Vagina (tissue), 2 donors: ENCODE measurements around the gene PCNX2. TPM values are rescaled to one million over a fixed set of nuclear protein-coding genes. Genes with fewer than 3 reads are reported as not detected.

ENCODE experiments used
- DNase-seq, 2 donors: peaks; one replicate each; pipeline ENCODE4 v3.0.0-alpha.2; 2017; ENCODE audit errors: extremely low spot score in 2 of 2
- H3K27ac ChIP-seq: fragments of 200-600 bp; sonication (generic); one replicate; pipeline ENCODE4 v1.5.1; 2019
- H3K27me3 ChIP-seq: fragments of 200-600 bp; sonication (generic); one replicate; pipeline ENCODE4 v1.5.1; 2019
- H3K36me3 ChIP-seq, 2 donors: fragments of 200-600 bp; sonication (generic); one replicate each; pipeline ENCODE4 v1.5.1; 2017 to 2019
- H3K4me1 ChIP-seq: fragments of 200-600 bp; sonication (generic); one replicate; pipeline ENCODE4 v1.5.1; 2019
- H3K4me3 ChIP-seq, 2 donors: fragments of 200-600 bp; sonication (generic); 1 replicate in 1 of 2; 2 replicates in 1 of 2; pipeline ENCODE4 v1.5.1; 2016 to 2019
- H3K9me3 ChIP-seq: fragments of 200-600 bp; sonication (generic); one replicate; pipeline ENCODE4 v1.5.1; 2019
- POLR2A ChIP-seq, 2 donors: fragments of 450-650 bp; IDR thresholded peaks; one replicate each; pipeline ENCODE4 v1.6.1; 2017; ENCODE audit warnings: antibody characterized with exemption in 2 of 2, mild to moderate bottlenecking in 2 of 2, moderate library complexity in 2 of 2
- POLR2AphosphoS5 ChIP-seq, 2 donors: sonication (generic); formaldehyde crosslinking; IDR thresholded peaks; one replicate each; pipeline ENCODE4 v1.9.0; 2017; ENCODE audit warnings: antibody characterized with exemption in 2 of 2, mild to moderate bottlenecking in 2 of 2, low read depth in 1 of 2; ENCODE audit not compliant: insufficient read depth in 1 of 2
- intact Hi-C: fragments of 100-400 bp; cut with DNase I; formaldehyde crosslinking; loops from one replicate; pipeline ENCODE4 v1.15.1; 2023
- total RNA-seq: library from RNA; depleted of rRNA; stranded (reverse); fragments of >200 nt; gene quantifications from one replicate; pipeline ENCODE4 v1.2.3, GENCODE V29; 2016
- TF ChIP-seq, protein P1 (sequence below), 3 experiments: fragments of 450-650 bp in 2 of 3; fragments of 200-600 bp in 1 of 3; sonication (generic) in 1 of 3; IDR thresholded peaks; one replicate each; pipeline ENCODE4 v1.5.1; 2017 to 2019; ENCODE audit warnings: antibody characterized with exemption in 3 of 3, mild to moderate bottlenecking in 2 of 3, moderate library complexity in 2 of 3

The PCNX2 gene
- total RNA-seq, 1 donor from 2014 or later: 29.2 TPM

DNA sequence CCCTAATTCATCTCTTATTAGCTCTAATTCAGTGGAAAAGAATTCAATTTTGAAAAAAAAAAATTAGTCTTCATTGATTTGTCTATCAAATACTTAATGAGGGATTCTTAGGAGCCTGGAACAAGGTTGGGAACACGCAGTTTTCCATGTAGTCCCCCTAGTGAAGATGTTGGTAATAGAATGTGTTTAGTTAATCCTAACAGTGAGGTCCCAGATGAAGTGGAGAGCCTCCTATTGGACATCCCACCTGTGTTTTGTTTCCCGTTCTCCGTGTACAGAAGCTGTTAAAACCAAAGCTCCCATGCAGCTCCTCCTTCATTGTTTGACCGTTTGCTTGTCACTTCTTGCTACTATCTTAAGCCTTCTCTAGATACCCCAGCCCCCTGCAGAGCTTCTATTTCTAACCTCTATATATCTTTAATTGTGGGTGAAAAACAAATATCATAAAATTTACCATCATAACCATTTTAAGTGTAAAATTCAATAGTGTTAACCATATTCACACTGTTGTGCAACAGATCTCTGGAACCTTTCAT is 67.5 kb downstream of the PCNX2 start:
- Histone ChIP-seq H3K36me3 (no peaks in the 10 kb centered on the region), H3K4me1 (no peaks in the 10 kb centered on the region), H3K9me3 (no peaks in the 10 kb centered on the region), H3K27me3 (no peaks in the 10 kb centered on the region), H3K27ac (no peak overlapping the region), H3K4me3 (no peak overlapping the region)
- TF ChIP-seq POLR2AphosphoS5 (IDR thresholded peaks at IDR 0.05; ENCODE audit: insufficient read depth in 1 of 2, low read depth in 1 of 2): no peak
- no peak for TF ChIP-seq POLR2A (IDR thresholded peaks at IDR 0.05)
- TF ChIP-seq, protein P1, sequence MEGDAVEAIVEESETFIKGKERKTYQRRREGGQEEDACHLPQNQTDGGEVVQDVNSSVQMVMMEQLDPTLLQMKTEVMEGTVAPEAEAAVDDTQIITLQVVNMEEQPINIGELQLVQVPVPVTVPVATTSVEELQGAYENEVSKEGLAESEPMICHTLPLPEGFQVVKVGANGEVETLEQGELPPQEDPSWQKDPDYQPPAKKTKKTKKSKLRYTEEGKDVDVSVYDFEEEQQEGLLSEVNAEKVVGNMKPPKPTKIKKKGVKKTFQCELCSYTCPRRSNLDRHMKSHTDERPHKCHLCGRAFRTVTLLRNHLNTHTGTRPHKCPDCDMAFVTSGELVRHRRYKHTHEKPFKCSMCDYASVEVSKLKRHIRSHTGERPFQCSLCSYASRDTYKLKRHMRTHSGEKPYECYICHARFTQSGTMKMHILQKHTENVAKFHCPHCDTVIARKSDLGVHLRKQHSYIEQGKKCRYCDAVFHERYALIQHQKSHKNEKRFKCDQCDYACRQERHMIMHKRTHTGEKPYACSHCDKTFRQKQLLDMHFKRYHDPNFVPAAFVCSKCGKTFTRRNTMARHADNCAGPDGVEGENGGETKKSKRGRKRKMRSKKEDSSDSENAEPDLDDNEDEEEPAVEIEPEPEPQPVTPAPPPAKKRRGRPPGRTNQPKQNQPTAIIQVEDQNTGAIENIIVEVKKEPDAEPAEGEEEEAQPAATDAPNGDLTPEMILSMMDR (IDR thresholded peaks at IDR 0.05): no peak
- intact Hi-C loops: no loop called here
- DNase-seq: no peak

DNA sequence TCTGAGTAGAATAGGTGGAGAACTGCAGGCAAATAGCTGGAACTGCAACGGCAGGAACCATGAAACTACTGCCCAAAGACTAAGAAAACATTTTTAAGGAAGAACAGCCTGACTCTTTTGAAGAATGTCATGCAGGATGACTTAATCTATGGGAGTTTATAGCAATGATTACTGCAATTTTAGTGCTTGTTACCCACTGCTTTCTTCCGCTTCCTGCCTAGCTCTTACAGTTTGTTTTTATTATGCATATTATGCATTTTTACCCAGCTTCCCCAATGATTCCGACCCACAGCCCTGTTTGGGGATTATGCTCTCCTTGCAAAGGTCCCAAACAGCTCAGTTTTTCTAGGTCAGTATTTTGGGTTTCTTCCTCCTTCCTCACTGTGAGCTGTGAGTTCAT is 71.2 kb downstream of the PCNX2 start:
- Histone ChIP-seq H3K27ac (no peak overlapping the region), H3K4me1 (no peaks in the 10 kb centered on the region), H3K27me3 (no peaks in the 10 kb centered on the region), H3K9me3 (no peaks in the 10 kb centered on the region), H3K36me3 (peaks cover 0 to 4% of the 10 kb centered on the region in 2 donors), H3K4me3 (no peak overlapping the region)
- no peak for DNase-seq
- TF ChIP-seq, protein P1 (IDR thresholded peaks at IDR 0.05): no peak
- TF ChIP-seq POLR2A (IDR thresholded peaks at IDR 0.05) (no peak), POLR2AphosphoS5 (IDR thresholded peaks at IDR 0.05; ENCODE audit: insufficient read depth in 1 of 2, low read depth in 1 of 2) (no peak)
- intact Hi-C loops: no loop called here

DNA sequence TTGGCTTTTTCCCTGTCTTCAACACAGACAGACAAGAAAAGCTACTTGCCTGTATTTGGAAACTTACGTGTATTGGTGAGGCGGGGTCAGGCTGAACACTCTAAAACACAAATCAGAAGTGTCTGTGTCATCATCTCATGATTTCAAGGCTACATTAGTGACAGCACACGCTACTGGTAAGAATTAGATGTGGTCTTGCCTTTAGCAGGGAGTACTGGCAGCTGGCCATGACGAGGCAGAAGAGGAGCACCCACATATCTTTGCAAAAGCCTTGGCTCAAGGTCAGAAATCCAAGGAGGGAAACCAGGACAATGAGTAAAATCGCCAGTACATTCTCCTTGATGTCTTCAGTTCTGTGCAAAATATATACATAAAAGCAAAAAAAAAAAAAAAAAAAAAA is 77.7 kb downstream of the PCNX2 start:
- intact Hi-C loops: no loop called here
- Histone ChIP-seq H3K4me3 (no peak overlapping the region), H3K36me3 (peaks cover 0 to 4% of the 10 kb centered on the region in 2 donors), H3K4me1 (no peaks in the 10 kb centered on the region), H3K9me3 (no peaks in the 10 kb centered on the region), H3K27me3 (no peaks in the 10 kb centered on the region), H3K27ac (no peak overlapping the region)
- no peak for DNase-seq
- TF ChIP-seq POLR2AphosphoS5 (IDR thresholded peaks at IDR 0.05; ENCODE audit: insufficient read depth in 1 of 2, low read depth in 1 of 2) (no peak), POLR2A (IDR thresholded peaks at IDR 0.05) (no peak)
- TF ChIP-seq, protein P1 (IDR thresholded peaks at IDR 0.05): no peak

DNA sequence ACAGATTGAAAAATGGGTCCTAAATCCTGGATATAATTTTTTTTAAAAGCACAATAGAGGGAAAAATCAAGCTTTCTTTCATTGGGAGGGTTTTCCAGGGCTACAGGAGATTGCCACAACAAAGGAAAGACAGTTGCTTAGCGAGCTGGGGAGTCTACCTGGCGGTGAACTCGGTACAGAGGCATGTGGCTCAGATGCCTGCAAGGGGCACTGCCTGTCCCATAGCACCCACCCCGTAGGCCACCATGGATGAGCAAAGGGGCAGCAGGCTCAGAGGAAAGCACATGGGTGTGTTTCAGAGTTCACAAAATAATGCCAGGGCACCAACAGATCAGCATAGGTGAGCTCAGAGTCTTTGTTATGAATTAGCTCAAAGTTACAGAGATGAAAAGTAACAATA is 79.5 kb downstream of the PCNX2 start:
- no peak for DNase-seq
- intact Hi-C loops: no loop called here
- no peak overlapping the region for H3K27ac ChIP-seq
- TF ChIP-seq POLR2A (IDR thresholded peaks at IDR 0.05) (no peak), POLR2AphosphoS5 (IDR thresholded peaks at IDR 0.05; ENCODE audit: insufficient read depth in 1 of 2, low read depth in 1 of 2) (no peak)
- TF ChIP-seq, protein P1 (IDR thresholded peaks at IDR 0.05): no peak
- H3K36me3 ChIP-seq: peaks cover 0 to 4% of the 10 kb centered on the region in 2 donors
- no peak overlapping the region for H3K4me3 ChIP-seq
- H3K4me1 ChIP-seq: no peaks in the 10 kb centered on the region
- no peaks in the 10 kb centered on the region for H3K9me3 ChIP-seq
- no peaks in the 10 kb centered on the region for H3K27me3 ChIP-seq

DNA sequence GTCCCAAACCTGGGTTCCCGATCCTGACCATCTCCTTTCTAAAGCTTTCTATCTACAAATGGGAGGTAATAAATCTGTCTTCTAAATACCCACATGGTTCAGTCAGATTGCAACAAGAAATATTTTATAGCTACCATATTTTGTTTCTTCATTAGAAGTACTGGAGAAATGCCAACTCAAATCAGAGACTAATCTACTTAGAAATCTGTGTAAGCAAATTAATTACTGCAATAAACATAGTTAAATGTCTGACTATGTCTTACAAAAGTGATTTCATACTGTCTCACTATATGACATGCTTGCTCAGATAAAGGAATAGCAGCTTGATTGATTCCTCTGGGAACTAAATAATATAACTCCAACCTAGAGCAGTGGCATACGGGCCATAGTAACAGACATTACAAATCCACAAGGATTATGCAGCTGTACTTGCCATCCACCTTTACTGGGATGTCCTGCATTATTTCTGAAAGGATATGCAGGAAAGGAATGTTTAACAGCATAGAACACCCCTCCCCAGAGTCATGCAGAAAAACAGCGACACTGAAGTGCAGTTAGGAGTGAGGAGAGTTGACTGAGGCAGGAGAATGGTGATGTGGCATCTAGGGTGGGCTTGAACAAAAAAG is 80.3 kb downstream of the PCNX2 start:
- no peaks in the 10 kb centered on the region for H3K4me1 ChIP-seq
- H3K27ac ChIP-seq: no peak overlapping the region
- H3K4me3 ChIP-seq: no peak overlapping the region
- TF ChIP-seq POLR2AphosphoS5 (IDR thresholded peaks at IDR 0.05; ENCODE audit: insufficient read depth in 1 of 2, low read depth in 1 of 2): no peak
- TF ChIP-seq, protein P1 (IDR thresholded peaks at IDR 0.05): no peak
- H3K9me3 ChIP-seq: no peaks in the 10 kb centered on the region
- H3K36me3 ChIP-seq: peaks cover 0 to 2% of the 10 kb centered on the region in 2 donors
- no peaks in the 10 kb centered on the region for H3K27me3 ChIP-seq
- intact Hi-C loops: no loop called here
- DNase-seq: no peak
